HCT116 (cell line): Measurements from ENCODE around the gene TCF20. TPM values are rescaled to one million over a fixed set of nuclear protein-coding genes. Genes with fewer than 3 reads are reported as not detected.

Experiments
- ATAC-seq: fragments of 200-7000 bp; cut with Tn5 transposase; 2 replicates; pipeline ENCODE4 v1.9.1; 2020; ENCODE audit warnings: mild to moderate bottlenecking, moderate library complexity
- BruUV-seq: library from RNA; stranded (reverse); fragments of 400-500 nt; replicated peaks from 2 replicates; lab custom pipeline; 2021; lab: Mats Ljungman, UMichigan
- CTCF ChIA-PET: fragments of 300-600 bp; sonication (Branson Sonifier 250); formaldehyde crosslinking; loops from one replicate; lab custom pipeline; 2021; ENCODE audit warnings: antibody characterized with exemption; lab: Charles Lee
- POLR2A ChIA-PET: fragments of 300-600, 350-600 bp; sonication (Branson Sonifier 250); formaldehyde crosslinking; loops from one replicate; lab custom pipeline; 2021; ENCODE audit warnings: antibody characterized with exemption; lab: Charles Lee
- RAD21 ChIA-PET, 2 experiments: fragments of 300-600 bp; sonication (Branson Sonifier 250); formaldehyde crosslinking; loops; one replicate each; lab custom pipeline; 2023; ENCODE audit warnings: low total read pairs in 2 of 2; ENCODE audit not compliant: uncharacterized antibody in 2 of 2, unreplicated experiment in 2 of 2, low non-redundant PET in 1 of 2; lab: Charles Lee
- DNase-seq: peaks from one replicate; pipeline ENCODE4 v3.0.0-alpha.2; 2010; ENCODE audit warnings: low read depth, low spot score
- H2AFZ ChIP-seq: fragments of 200-600 bp; shearing (Covaris generic), sonication (generic); 2 replicates; pipeline ENCODE4 v1.6.1; 2017; ENCODE audit warnings: low read depth, mixed run types, mixed read lengths, antibody characterized with exemption, low read length; ENCODE audit not compliant: poor library complexity, severe bottlenecking
- H3K27ac ChIP-seq: 2 replicates; pipeline ENCODE4 v1.5.1; 2012; ENCODE audit warnings: low read depth, low read length
- H3K27me3 ChIP-seq: fragments of 200-600 bp; sonication (generic); 2 replicates; pipeline ENCODE4 v1.6.1; 2016; ENCODE audit warnings: mixed run types, low read length, mixed read lengths; ENCODE audit not compliant: insufficient read depth
- H3K36me3 ChIP-seq, 2 experiments: fragments of 200-500 bp in 1 of 2; fragments of 200-600 bp in 1 of 2; sonication (Bioruptor generic) in 1 of 2; sonication (generic) in 1 of 2; 2 replicates each; pipeline versions ENCODE4 v1.5.1 to v1.6.1; 2014 to 2016; ENCODE audit warnings: low read length in 2 of 2, inconsistent platforms in 1 of 2, mixed read lengths in 1 of 2, mixed run types in 1 of 2; ENCODE audit not compliant: insufficient read depth in 2 of 2, control insufficient read depth in 1 of 2
- H3K4me1 ChIP-seq, 2 experiments: fragments of 200-600 bp in 1 of 2; sonication (generic) in 1 of 2; 2 replicates each; pipeline versions ENCODE4 v1.5.1 to v1.6.1; 2012 to 2017; ENCODE audit warnings: low read length in 2 of 2, inconsistent platforms in 1 of 2, mild to moderate bottlenecking in 1 of 2, mixed read lengths in 1 of 2, mixed run types in 1 of 2, moderate library complexity in 1 of 2; ENCODE audit not compliant: insufficient read depth in 2 of 2, control insufficient read depth in 1 of 2
- H3K4me2 ChIP-seq: fragments of 200-600 bp; sonication (generic); 2 replicates; pipeline ENCODE4 v1.6.1; 2017; ENCODE audit warnings: mixed run types, low read length, mixed read lengths
- H3K4me3 ChIP-seq, 2 experiments: fragments of 200-600 bp in 1 of 2; sonication (generic) in 1 of 2; replicated peaks in 1 of 2; 2 replicates each; pipeline ENCODE4 v1.5.1; 2011 to 2016; ENCODE audit warnings: low read length in 2 of 2, control low read depth in 1 of 2, low read depth in 1 of 2, mild to moderate bottlenecking in 1 of 2, mixed read lengths in 1 of 2, mixed run types in 1 of 2
- H3K79me2 ChIP-seq: fragments of 200-600 bp; sonication (generic); 2 replicates; pipeline ENCODE4 v1.6.1; 2017; ENCODE audit warnings: mild to moderate bottlenecking, mixed run types, low read length, moderate library complexity, mixed read lengths; ENCODE audit not compliant: insufficient read depth
- H3K9ac ChIP-seq: fragments of 200-600 bp; sonication (generic); 2 replicates; pipeline ENCODE4 v1.6.1; 2016; ENCODE audit warnings: low read length, mixed read lengths
- H3K9me2 ChIP-seq: fragments of 200-600 bp; sonication (generic), shearing (Covaris generic); 2 replicates; pipeline ENCODE4 v1.6.1; 2017; ENCODE audit warnings: mixed run types, mild to moderate bottlenecking, moderate library complexity; ENCODE audit not compliant: insufficient read depth
- H3K9me3 ChIP-seq, 2 experiments: fragments of 200-500 bp in 1 of 2; fragments of 200-600 bp in 1 of 2; sonication (Bioruptor generic) in 1 of 2; sonication (generic) in 1 of 2; 2 replicates each; pipeline ENCODE4 v1.6.1; 2014 to 2017; ENCODE audit warnings: low read length in 2 of 2, mixed read lengths in 2 of 2, inconsistent platforms in 1 of 2, low read depth in 1 of 2, mild to moderate bottlenecking in 1 of 2, mixed run types in 1 of 2, moderate library complexity in 1 of 2; ENCODE audit not compliant: control insufficient read depth in 1 of 2, insufficient read depth in 1 of 2
- H4K20me1 ChIP-seq: fragments of 200-600 bp; sonication (generic), shearing (Covaris generic); 2 replicates; pipeline ENCODE4 v1.6.1; 2017; ENCODE audit warnings: mixed run types, mild to moderate bottlenecking, moderate library complexity; ENCODE audit not compliant: insufficient read depth
- CBX3 ChIP-seq: IDR thresholded peaks from 2 replicates; pipeline ENCODE4 v1.6.1; 2012; ENCODE audit warnings: low read depth
- ELF1 ChIP-seq: IDR thresholded peaks from 2 replicates; pipeline ENCODE4 v1.6.1; 2012; ENCODE audit warnings: low read depth, borderline replicate concordance
- EZH2phosphoT487 ChIP-seq: fragments of 200-600 bp; IDR thresholded peaks from 2 replicates; pipeline ENCODE4 v1.6.1; 2018; ENCODE audit warnings: antibody characterized with exemption, borderline replicate concordance
- FOSL1 ChIP-seq: IDR thresholded peaks from 2 replicates; pipeline ENCODE4 v1.6.1; 2012; ENCODE audit warnings: low read depth
- MAX ChIP-seq: IDR thresholded peaks from 2 replicates; pipeline ENCODE4 v1.6.1; 2012
- POLR2AphosphoS5 ChIP-seq: IDR thresholded peaks from 2 replicates; pipeline ENCODE4 v1.6.1; 2011; ENCODE audit warnings: mild to moderate bottlenecking, low read depth, low read length, moderate library complexity
- SP1 ChIP-seq: IDR thresholded peaks from 2 replicates; pipeline ENCODE4 v1.6.1; 2012; ENCODE audit warnings: low read depth
- SRF ChIP-seq: IDR thresholded peaks from 2 replicates; pipeline ENCODE4 v1.6.1; 2012; ENCODE audit warnings: low read depth
- TCF7L2 ChIP-seq: IDR thresholded peaks from 2 replicates; pipeline ENCODE4 v1.7.0; 2011; ENCODE audit warnings: borderline replicate concordance, inconsistent platforms; ENCODE audit not compliant: insufficient read depth, insufficient read length; ENCODE audit errors: extremely low read depth
- YY1 ChIP-seq: IDR thresholded peaks from 2 replicates; pipeline ENCODE4 v1.6.1; 2011; ENCODE audit warnings: low read length, low read depth, moderate library complexity, mild to moderate bottlenecking; ENCODE audit not compliant: insufficient replicate concordance; ENCODE audit errors: extremely low read depth
- intact Hi-C: fragments of 100-400 bp; cut with micrococcal nuclease; formaldehyde crosslinking; loops from 2 replicates; pipeline ENCODE4 v1.10.0; 2022
- total RNA-seq: library from RNA; stranded (reverse); gene quantifications from one replicate; pipeline ENCODE4 v1.2.1, GENCODE V29; 2021; ENCODE audit not compliant: unreplicated experiment
- TF ChIP-seq, protein P1 (sequence below): IDR thresholded peaks from 2 replicates; pipeline ENCODE4 v1.6.1; 2012
- TF ChIP-seq, protein P2 (sequence below): IDR thresholded peaks from 2 replicates; pipeline ENCODE4 v1.6.1; 2012; ENCODE audit warnings: low read depth

TCF20 gene
- total RNA-seq, 1 experiment from 2014 or later, result 66.7 TPM

DNA sequence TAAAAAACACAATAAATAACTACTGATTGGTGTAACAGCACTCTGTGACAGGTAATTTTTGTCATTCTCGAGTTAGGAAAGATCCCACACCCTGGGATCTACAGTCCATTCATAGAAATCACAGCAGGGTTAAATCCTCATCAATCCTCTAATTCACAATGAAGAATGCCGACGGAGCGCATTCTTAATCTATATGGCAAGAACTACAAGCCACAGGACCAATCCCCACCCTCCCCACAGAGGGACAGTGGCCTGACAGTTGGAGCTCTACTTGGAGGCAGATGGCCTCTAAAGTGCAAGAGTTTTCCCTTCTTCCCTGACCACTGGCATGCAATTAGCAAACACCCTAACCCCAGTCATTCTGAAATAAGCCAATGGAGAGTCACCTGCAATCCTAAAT is 34.2 kb downstream of the TCF20 start:
- H3K79me2 ChIP-seq, result peaks cover 91% of the 10 kb centered on the region
- no peak for ATAC-seq
- no TSS peak for BruUV-seq

DNA sequence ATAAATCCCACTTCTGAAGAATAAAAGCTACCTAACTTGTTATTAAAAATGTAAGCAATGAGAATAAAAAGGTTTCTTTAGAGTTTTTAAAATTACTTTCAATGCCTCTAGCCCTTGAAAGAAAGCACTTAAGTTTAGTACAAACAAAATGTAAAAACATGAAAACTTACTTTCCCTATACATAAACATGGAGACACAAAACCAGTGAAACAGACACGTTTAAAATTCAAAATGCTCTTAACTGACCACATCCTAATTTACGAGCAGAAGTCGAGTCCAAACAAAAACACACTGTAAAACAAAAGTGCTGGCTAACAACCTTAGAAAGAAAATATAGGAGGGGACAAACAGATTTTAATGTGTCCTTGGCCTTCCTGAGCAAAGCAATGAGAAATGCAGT is 36.6 kb downstream of the TCF20 start:
- no TSS peak for BruUV-seq

More for the DNA sequence above, 34.2 kb downstream of the TCF20 start:
- Histone ChIP-seq H3K27me3 (no peaks in the 10 kb centered on the region), H3K9ac (no peak overlapping the region), H3K4me3 (no peak overlapping the region), H3K9me2 (no peaks in the 10 kb centered on the region), H3K27ac (no peak overlapping the region), H2AFZ (no peak overlapping the region), H4K20me1 (no peaks in the 10 kb centered on the region; the same call in 1 of the 2 replicates), H3K4me2 (no peak overlapping the region), H3K4me1 (no peaks in the 10 kb centered on the region), H3K9me3 (peaks cover 0 to 9% of the 10 kb centered on the region in 2 experiments; a peak in 2 of 4 replicates), H3K36me3 (no peaks in the 10 kb centered on the region)
- POLR2A ChIA-PET, result no interaction called here
- CTCF ChIA-PET, result no interaction called here
- no peak for DNase-seq
- intact Hi-C loops, result no loop called here
- RAD21 ChIA-PET, result no interaction called here
- TF ChIP-seq SP1, result no peak
- TF ChIP-seq EZH2phosphoT487, result no peak
- TF ChIP-seq, protein P1, sequence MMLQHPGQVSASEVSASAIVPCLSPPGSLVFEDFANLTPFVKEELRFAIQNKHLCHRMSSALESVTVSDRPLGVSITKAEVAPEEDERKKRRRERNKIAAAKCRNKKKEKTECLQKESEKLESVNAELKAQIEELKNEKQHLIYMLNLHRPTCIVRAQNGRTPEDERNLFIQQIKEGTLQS, result no peak
- TF ChIP-seq POLR2AphosphoS5, result no peak
- TF ChIP-seq SRF, result no peak
- TF ChIP-seq MAX, result no peak
- TF ChIP-seq ELF1, result no peak

More for the DNA sequence above, 36.6 kb downstream of the TCF20 start:
- no peaks in the 10 kb centered on the region for H3K27me3 ChIP-seq
- no peaks in the 10 kb centered on the region for H3K4me1 ChIP-seq
- DNase-seq (no peak), ATAC-seq (no peak)
- RAD21 ChIA-PET, result no interaction called here
- no peaks in the 10 kb centered on the region; the same call in 1 of the 2 replicates for H4K20me1 ChIP-seq
- H3K79me2 ChIP-seq, result peaks cover 93% of the 10 kb centered on the region
- H3K9ac ChIP-seq, result no peak overlapping the region
- H2AFZ ChIP-seq, result no peak overlapping the region
- no peak overlapping the region for H3K27ac ChIP-seq
- H3K4me2 ChIP-seq, result no peak overlapping the region
- no peak overlapping the region for H3K4me3 ChIP-seq
- peaks cover 0 to 9% of the 10 kb centered on the region in 2 experiments; a peak in 2 of 4 replicates for H3K9me3 ChIP-seq
- intact Hi-C loops, result no loop called here
- CTCF ChIA-PET, result no interaction called here
- TF ChIP-seq EZH2phosphoT487 (no peak), SP1 (no peak), TCF7L2 (no peak), FOSL1 (no peak), CBX3 (no peak), YY1 (no peak)
- TF ChIP-seq, protein P2, sequence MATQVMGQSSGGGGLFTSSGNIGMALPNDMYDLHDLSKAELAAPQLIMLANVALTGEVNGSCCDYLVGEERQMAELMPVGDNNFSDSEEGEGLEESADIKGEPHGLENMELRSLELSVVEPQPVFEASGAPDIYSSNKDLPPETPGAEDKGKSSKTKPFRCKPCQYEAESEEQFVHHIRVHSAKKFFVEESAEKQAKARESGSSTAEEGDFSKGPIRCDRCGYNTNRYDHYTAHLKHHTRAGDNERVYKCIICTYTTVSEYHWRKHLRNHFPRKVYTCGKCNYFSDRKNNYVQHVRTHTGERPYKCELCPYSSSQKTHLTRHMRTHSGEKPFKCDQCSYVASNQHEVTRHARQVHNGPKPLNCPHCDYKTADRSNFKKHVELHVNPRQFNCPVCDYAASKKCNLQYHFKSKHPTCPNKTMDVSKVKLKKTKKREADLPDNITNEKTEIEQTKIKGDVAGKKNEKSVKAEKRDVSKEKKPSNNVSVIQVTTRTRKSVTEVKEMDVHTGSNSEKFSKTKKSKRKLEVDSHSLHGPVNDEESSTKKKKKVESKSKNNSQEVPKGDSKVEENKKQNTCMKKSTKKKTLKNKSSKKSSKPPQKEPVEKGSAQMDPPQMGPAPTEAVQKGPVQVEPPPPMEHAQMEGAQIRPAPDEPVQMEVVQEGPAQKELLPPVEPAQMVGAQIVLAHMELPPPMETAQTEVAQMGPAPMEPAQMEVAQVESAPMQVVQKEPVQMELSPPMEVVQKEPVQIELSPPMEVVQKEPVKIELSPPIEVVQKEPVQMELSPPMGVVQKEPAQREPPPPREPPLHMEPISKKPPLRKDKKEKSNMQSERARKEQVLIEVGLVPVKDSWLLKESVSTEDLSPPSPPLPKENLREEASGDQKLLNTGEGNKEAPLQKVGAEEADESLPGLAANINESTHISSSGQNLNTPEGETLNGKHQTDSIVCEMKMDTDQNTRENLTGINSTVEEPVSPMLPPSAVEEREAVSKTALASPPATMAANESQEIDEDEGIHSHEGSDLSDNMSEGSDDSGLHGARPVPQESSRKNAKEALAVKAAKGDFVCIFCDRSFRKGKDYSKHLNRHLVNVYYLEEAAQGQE, result no peak
- POLR2A ChIA-PET, result no interaction called here
- no peaks in the 10 kb centered on the region for H3K36me3 ChIP-seq
- no peaks in the 10 kb centered on the region for H3K9me2 ChIP-seq
